ENCODE results near the gene HNF1A. TPM values are rescaled to one million over a fixed set of nuclear protein-coding genes. Genes with fewer than 3 reads are reported as not detected.

Gene HNF1A
- total RNA-seq, 2 donors from 2014 or later: 0.24 to 0.42 TPM

- TF ChIP-seq, protein P1, sequence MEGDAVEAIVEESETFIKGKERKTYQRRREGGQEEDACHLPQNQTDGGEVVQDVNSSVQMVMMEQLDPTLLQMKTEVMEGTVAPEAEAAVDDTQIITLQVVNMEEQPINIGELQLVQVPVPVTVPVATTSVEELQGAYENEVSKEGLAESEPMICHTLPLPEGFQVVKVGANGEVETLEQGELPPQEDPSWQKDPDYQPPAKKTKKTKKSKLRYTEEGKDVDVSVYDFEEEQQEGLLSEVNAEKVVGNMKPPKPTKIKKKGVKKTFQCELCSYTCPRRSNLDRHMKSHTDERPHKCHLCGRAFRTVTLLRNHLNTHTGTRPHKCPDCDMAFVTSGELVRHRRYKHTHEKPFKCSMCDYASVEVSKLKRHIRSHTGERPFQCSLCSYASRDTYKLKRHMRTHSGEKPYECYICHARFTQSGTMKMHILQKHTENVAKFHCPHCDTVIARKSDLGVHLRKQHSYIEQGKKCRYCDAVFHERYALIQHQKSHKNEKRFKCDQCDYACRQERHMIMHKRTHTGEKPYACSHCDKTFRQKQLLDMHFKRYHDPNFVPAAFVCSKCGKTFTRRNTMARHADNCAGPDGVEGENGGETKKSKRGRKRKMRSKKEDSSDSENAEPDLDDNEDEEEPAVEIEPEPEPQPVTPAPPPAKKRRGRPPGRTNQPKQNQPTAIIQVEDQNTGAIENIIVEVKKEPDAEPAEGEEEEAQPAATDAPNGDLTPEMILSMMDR (conservative IDR thresholded peaks at IDR 0.05): no peak
- Mint-ChIP-seq H3K27ac (peak overlapping the region; percentile 31), H3K4me3 (no peak overlapping the region), H3K36me3 (ENCODE audit: low read depth) (no peaks in the 10 kb centered on the region), H3K27me3 (ENCODE audit: insufficient read depth) (peaks cover 2% of the 10 kb centered on the region), H3K4me1 (peaks cover 8% of the 10 kb centered on the region), H3K9me3 (peaks cover 8% of the 10 kb centered on the region)
- Histone ChIP-seq H3K27ac (ENCODE audit: low read depth, low read length) (no peak overlapping the region), H3K9ac (ENCODE audit: extremely low read depth, low read length, poor library complexity, severe bottlenecking) (peak overlapping the region; percentile 27), H3K9me3 (ENCODE audit: control insufficient read depth, low read length) (peaks cover 7% of the 10 kb centered on the region), H3K36me3 (ENCODE audit: control insufficient read depth, insufficient read depth, low read length) (no peaks in the 10 kb centered on the region), H3K4me1 (ENCODE audit: control insufficient read depth, insufficient read depth, low read length) (peaks cover 6% of the 10 kb centered on the region), H3K27me3 (ENCODE audit: control insufficient read depth, insufficient read depth, low read length, poor library complexity, severe bottlenecking) (no peaks in the 10 kb centered on the region), H3K4me3 (ENCODE audit: low read length) (peak overlapping the region; percentile 51)
- DNase-seq: no peak
- 86 to 90% methylated on average over 8 to 11 of the region's 11 CpGs for WGBS, 2 experiments (ENCODE audit: insufficient coverage in 1 of 2, insufficient read length in 1 of 2)
Observed at GRCh38 chr12:121025442-121026226, 47.3 kb downstream of the HNF1A start.

DNA sequence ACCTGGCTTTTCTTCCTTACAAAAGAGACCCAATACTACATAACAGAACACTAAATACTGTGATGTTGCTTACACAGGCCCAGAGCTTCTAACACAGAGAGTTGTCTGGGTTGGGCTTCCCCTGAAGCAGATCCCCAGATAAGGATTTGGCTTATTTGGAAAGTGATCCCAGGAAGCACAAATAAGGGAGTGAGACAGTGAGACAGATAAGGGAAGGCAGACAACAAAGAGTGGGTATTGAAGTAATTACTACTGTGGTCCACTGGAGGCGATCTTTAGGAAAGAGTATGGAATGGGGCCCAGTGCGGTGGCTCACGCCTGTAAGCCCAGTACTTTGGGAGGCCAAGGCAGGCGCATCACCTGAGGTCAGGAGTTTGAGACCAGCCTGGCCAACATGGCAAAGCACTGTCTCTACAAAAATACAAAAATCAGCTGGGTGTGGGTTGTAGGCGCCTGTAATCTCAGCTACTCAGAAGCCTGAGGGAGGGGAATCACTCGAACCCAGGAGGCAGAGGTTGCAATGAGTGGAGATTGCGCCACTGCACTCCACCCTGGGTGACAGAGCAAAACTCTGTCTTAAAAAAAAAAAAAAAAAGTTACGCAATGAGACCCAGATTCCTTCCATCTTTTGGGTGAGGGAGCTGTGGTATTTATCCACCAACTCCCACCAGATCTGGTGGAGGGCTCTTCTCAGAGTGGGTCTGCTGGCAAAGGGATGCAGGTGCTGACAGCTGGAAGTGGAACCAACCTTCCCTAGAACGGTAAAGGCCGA lies 48.1 kb downstream of the HNF1A start:
- Histone ChIP-seq H3K4me3 (ENCODE audit: low read length) (peak overlapping the region; percentile 51), H3K27me3 (ENCODE audit: control insufficient read depth, insufficient read depth, low read length, poor library complexity, severe bottlenecking) (no peaks in the 10 kb centered on the region), H3K4me1 (ENCODE audit: control insufficient read depth, insufficient read depth, low read length) (peaks cover 6% of the 10 kb centered on the region), H3K36me3 (ENCODE audit: control insufficient read depth, insufficient read depth, low read length) (no peaks in the 10 kb centered on the region), H3K27ac (ENCODE audit: low read depth, low read length) (no peak overlapping the region), H3K9ac (ENCODE audit: extremely low read depth, low read length, poor library complexity, severe bottlenecking) (peak overlapping the region; percentile 27), H3K9me3 (ENCODE audit: control insufficient read depth, low read length) (peaks cover 7% of the 10 kb centered on the region)
- Mint-ChIP-seq H3K27ac (peak overlapping the region; percentile 75), H3K4me1 (peaks cover 8% of the 10 kb centered on the region), H3K4me3 (no peak overlapping the region), H3K36me3 (ENCODE audit: low read depth) (no peaks in the 10 kb centered on the region), H3K27me3 (ENCODE audit: insufficient read depth) (peaks cover 2% of the 10 kb centered on the region), H3K9me3 (peaks cover 8% of the 10 kb centered on the region)
- TF ChIP-seq, protein P1 (conservative IDR thresholded peaks at IDR 0.05): peak; percentile 70
- DNase-seq: peak; percentile 60
- WGBS, 2 experiments (ENCODE audit: insufficient coverage in 1 of 2, insufficient read length in 1 of 2): 93 to 98% methylated on average over 7 to 9 of the region's 10 CpGs

DNA sequence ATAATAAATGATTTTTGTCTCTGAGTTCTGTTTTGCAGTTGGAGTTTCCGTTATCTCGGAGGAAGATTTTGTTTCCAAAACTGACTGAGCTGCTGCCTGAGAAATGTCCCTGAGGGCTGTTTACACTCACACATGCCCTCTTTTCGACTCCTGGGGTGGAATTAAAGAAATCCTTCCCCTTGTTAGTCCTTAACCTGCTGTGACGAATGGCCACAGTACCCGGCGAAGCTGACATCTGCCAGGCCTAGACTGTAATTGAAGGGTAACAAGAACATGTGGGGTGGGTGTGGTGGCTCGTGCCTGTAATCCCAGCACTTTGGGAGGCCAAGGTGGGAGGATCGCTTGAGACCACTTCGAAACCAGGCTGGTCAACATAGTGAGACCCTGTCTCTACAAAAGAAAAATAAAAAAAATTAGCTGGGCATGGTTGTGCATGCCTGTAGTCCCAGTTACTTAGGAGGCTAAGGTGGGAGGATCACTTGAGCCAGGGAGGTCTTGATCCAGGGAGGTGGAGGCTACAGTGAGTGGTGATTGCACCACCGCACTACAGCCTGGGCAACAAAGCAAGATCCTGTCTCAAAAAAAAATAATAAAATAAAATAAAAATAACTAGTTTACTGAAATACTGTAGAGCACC lies 52.4 kb downstream of the HNF1A start:
- Mint-ChIP-seq H3K4me3 (no peak overlapping the region), H3K27me3 (ENCODE audit: insufficient read depth) (peaks cover 2% of the 10 kb centered on the region), H3K9me3 (peaks cover 8% of the 10 kb centered on the region), H3K36me3 (ENCODE audit: low read depth) (no peaks in the 10 kb centered on the region), H3K4me1 (peaks cover 7% of the 10 kb centered on the region), H3K27ac (no peak overlapping the region)
- WGBS, 2 experiments (ENCODE audit: insufficient coverage in 1 of 2, insufficient read length in 1 of 2): 86% methylated on average over 8 to 10 of the region's 10 CpGs
- TF ChIP-seq, protein P1 (conservative IDR thresholded peaks at IDR 0.05): no peak
- Histone ChIP-seq H3K27me3 (ENCODE audit: control insufficient read depth, insufficient read depth, low read length, poor library complexity, severe bottlenecking) (no peaks in the 10 kb centered on the region), H3K9me3 (ENCODE audit: control insufficient read depth, low read length) (peaks cover 7% of the 10 kb centered on the region), H3K4me1 (ENCODE audit: control insufficient read depth, insufficient read depth, low read length) (peaks cover 4% of the 10 kb centered on the region), H3K27ac (ENCODE audit: low read depth, low read length) (no peak overlapping the region), H3K36me3 (ENCODE audit: control insufficient read depth, insufficient read depth, low read length) (no peaks in the 10 kb centered on the region), H3K4me3 (ENCODE audit: low read length) (no peak overlapping the region), H3K9ac (ENCODE audit: extremely low read depth, low read length, poor library complexity, severe bottlenecking) (no peak overlapping the region)
- no peak for DNase-seq

Data from endodermal cell (in vitro differentiated cells).